HG02938 (cell line): Measurements from ENCODE around the gene WDPCP.

Experiments
- ATAC-seq: cut with Tn5 transposase; IDR thresholded peaks from one replicate; pipeline ENCODE4 v1.9.1; 2021; ENCODE audit warnings: mild to moderate bottlenecking, moderate library complexity; ENCODE audit not compliant: unreplicated experiment

WDPCP gene

GRCh38 chr2:63545023-63545422 is 43.3 kb downstream of the WDPCP start:
- no peak for ATAC-seq

GRCh38 chr2:63544017-63544627 is 44.2 kb downstream of the WDPCP start:
- ATAC-seq, result no peak

GRCh38 chr2:63539416-63540162 is 48.7 kb downstream of the WDPCP start:
- ATAC-seq, result no peak

GRCh38 chr2:63538390-63538789 is 49.9 kb downstream of the WDPCP start:
- no peak for ATAC-seq

GRCh38 chr2:63537306-63537705 is 51.0 kb downstream of the WDPCP start:
- no peak for ATAC-seq

- no peak for ATAC-seq
Measured at GRCh38 chr2:63530704-63531279, 57.5 kb downstream of the WDPCP start.

- no peak for ATAC-seq
Measured at GRCh38 chr2:63525905-63526304, 62.4 kb downstream of the WDPCP start.

DNA sequence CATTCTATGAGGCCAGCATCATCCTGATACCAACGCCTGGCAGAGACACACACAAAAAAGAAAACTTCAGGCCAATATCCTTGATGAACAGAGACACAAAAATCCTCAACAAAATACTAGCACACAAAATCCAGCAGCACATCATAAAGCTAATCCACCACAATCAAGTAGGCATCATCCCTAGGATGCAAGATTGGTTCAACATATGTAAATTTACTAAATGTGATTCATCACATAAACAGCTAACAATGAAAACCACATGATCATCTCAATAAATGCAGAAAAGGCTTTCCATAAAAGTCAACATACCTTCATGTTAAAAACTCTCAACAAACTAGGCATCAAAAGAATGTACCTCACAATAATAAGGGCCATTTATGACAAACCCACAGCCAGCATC is 65.3 kb downstream of the WDPCP start:
- no peak for ATAC-seq

GRCh38 chr2:63520793-63521192 is 67.5 kb downstream of the WDPCP start:
- ATAC-seq, result no peak

DNA sequence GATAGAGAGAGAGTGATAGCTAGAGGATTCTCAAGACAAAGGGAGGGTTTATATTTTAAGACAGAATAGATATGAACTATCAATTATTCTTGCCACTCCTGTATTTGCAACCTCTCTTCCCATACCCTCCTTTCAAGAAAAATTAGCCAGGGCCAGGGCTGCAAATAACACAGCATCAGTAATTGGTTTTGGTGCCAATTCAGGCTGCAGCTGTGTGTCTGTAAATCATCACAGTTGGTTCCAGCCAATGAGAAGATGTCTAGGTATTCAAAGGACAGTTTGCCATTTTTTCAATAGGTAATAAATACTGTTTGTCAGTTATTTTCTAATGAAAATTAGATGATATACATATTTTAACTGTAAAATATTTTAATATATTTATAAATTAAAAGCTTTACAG is 73.5 kb downstream of the WDPCP start:
- no peak for ATAC-seq

DNA sequence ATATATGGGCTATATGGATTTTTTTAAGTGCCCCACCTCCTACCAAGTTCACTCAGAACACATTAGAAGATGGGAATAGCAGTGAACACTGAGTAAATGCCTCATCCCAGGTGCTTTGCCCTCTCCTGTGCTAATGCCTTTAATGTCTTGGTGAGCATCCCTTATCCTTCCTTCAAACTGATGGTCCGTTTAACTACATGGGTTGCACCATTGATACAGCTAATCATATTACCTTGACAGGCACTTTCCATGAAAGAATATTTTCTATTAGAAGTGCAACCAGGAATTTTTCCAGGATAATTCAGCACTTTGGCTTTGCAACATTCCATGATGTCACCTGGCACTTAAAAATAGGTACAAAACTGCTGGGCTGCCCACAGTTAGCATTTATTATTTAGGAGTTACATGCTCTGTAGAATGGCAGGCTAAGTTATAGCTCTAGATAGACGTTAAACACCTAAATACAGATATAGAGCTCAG is 74.0 kb downstream of the WDPCP start:
- ATAC-seq, result no peak

DNA sequence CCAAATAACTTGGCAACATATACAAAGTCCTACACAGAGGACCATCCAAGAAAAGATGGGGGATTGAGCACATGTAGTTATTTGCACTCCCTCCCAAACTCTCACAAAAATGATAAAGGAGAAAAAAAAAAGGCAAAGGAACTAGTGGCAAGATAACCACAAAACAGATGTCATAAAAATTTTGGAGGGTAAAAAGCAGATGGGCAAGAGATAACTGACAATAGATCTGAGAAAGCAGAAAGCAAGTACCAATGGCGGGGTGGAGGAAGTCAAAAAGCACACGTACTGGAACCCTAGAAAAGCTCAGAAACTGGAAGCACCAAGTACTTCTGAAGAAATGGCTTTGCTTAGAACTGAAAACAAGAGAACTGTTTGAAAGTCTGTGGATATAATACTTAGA is 82.0 kb downstream of the WDPCP start:
- no peak for ATAC-seq

DNA sequence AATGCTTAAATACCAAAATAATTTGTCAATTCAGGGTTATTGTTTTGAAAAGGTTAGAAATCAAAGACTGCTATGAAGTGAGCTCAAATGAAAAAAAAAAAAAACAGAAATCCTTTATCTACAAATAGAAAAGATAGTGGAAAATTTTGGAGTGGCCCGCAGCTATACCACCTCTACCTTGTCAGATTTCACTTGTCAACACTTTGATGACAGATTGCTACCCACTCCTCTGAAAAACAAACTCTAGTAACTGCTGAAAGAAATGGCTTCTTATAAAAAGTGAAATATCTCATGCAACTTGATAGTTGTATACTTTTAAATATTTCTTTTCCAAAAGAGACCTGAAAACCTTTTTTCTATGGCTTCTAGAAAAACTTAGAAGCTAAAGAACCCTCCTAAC is 84.5 kb downstream of the WDPCP start:
- ATAC-seq, result no peak

DNA sequence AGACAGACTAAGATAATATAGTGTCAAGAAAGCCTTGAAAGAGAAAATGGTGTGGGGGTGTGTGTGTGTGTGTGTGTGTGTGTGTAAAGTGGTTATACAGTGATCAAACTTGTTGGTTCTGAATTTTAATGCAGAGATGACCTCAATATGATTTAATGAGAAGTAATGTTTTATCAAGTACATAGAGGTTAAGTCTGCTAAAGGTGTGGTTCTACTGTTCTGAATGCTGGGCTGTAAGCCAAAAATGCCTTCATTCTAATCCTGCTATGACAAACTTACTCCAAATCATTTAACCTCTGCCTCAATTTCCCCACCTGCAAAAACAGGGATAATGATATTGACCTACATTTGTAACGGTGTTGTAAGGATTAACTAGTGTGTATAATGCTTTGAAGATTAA is 87.9 kb downstream of the WDPCP start:
- ATAC-seq, result no peak

DNA sequence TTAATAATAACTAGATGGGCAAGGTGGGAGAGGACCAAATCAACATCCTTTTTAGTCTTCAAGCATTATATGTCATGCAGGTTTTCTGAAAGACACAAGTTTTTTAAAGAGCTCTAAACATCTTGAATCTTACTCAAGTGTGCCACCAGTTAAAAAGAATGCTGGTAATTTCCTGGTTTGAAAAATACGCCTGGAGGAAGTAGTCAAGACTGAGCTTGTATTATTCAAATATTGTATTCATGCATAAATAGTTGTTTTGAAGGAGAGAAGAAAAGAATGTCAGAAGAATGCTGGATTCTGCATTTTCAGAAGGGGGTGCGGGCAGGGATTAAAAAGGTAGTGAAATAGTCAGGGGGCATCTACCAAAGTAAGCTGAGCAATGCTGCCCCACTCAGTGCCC is 90.7 kb downstream of the WDPCP start:
- no peak for ATAC-seq

- ATAC-seq, result no peak
Measured at GRCh38 chr2:63494968-63495367, 93.3 kb downstream of the WDPCP start.

- no peak for ATAC-seq
Measured at GRCh38 chr2:63494100-63494499, 94.2 kb downstream of the WDPCP start.

GRCh38 chr2:63488118-63488713 is 100.1 kb downstream of the WDPCP start:
- ATAC-seq, result no peak

DNA sequence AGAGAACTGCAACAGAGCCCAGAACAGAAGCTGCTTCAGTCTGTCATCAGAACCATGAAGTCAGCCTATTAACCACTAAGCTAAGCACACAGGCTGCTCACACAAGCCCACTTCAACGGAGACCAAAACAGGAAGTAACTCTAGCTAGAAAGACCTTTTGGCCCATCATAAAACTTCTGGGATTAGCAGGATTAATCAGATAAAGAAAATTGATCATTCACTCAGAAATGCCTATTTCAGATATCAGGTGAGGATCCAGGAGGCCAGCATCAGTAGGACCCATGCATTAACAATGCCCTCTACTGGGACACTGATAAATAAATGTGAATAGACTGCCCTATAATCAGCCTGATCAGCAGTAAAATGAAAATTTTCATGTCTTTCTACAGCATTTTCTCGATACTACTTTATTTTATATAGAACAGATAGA is 101.4 kb downstream of the WDPCP start:
- no peak for ATAC-seq

DNA sequence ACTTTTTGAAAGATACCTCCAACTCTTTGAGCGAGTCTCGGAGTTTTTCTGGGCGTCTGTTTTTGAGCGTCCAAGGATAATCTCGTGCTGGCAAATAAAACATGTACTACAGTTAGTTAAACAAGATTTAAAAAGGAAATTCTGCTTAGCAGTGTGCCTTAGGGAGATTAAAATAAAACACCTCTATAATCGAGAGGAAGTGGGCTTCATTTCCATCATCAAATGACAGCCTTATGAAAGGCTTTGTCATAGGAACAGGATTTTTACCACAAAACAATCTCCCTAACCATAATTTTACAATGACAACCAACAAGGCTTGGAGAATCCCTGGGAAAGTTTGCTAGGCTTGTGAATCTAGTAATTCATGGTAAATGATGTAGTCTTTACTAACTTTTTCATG is 103.4 kb downstream of the WDPCP start:
- no peak for ATAC-seq

DNA sequence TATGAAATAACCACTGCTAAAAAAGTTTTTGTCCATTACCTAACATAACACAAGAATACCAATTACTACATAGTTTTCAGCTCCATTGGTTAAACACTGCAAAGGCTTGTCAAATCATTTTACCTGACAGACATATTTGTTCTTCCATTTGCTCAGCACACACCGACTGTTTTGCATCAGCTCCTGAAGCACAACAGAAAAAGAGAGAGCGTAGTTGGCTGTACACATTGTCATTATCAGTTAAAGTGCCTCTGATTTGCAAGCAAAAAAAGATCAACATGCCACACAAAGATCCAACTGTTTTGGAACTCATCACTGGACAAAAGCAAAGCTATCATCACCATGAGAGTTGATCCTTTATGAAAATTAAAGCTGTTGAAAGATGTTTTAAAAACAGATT is 103.8 kb downstream of the WDPCP start:
- ATAC-seq, result no peak

DNA sequence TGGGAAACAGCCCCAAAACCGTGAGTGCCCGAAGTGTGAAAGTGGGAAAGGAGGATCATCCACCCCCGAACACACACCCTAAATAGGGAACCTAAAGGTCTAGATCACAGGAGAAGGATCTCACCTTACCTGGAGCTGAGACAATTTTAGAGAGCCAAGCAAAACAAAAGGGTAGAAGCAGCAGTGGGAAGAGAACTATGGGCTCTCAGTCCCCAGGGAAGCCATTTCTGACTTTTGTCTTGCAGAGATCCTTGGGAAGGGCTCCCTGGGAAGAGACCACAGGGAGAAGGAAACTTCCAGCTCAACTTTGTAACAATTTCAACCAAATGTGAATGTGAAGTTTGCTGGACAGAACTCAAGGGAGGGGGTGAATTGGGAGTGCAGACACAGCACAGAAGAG is 110.6 kb downstream of the WDPCP start:
- ATAC-seq, result no peak
